ENCODE results near the gene PIM1.

PIM1 gene

GRCh38 chr6:37222125-37222967, 52.4 kb downstream of the PIM1 start:
- peak; percentile 66 to 67 for DNase-seq (ENCODE audit: low read depth in 2 of 2)

- no peak for DNase-seq (ENCODE audit: low read depth in 2 of 2)
These were observed 53.0 kb downstream of the PIM1 start for GRCh38 chr6:37222992-37223391.
